GM12873 (cell line): Measurements from ENCODE around the gene ALDH1A1.

ENCODE experiments used
- TF ChIP-seq, protein P1 (sequence below): IDR thresholded peaks from 2 replicates; pipeline ENCODE4 v1.5.1; 2012; ENCODE audit warnings: low read depth, mild to moderate bottlenecking, moderate library complexity, low read length, control low read depth; ENCODE audit not compliant: insufficient read depth; ENCODE audit errors: missing control alignments

The ALDH1A1 gene

DNA sequence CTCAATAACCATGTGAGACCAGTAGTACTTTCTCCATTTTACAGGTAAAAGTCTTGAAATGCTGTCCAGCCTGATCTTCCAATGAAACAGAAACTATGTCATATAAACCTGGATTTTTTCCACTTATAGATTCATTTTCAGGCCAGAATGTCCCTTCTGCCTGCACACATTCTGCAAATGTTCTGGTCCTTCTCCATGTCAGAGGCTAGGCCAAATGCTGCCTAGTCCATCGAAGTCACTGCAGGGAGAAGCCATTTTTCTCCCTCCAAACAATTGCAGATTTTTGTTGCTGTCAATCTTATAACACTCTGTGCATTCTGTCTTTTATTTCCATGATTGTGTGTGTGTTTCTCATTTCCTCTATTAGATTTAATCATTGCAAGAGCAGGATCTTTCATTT is 59.4 kb downstream of the ALDH1A1 start:
- TF ChIP-seq, protein P1, sequence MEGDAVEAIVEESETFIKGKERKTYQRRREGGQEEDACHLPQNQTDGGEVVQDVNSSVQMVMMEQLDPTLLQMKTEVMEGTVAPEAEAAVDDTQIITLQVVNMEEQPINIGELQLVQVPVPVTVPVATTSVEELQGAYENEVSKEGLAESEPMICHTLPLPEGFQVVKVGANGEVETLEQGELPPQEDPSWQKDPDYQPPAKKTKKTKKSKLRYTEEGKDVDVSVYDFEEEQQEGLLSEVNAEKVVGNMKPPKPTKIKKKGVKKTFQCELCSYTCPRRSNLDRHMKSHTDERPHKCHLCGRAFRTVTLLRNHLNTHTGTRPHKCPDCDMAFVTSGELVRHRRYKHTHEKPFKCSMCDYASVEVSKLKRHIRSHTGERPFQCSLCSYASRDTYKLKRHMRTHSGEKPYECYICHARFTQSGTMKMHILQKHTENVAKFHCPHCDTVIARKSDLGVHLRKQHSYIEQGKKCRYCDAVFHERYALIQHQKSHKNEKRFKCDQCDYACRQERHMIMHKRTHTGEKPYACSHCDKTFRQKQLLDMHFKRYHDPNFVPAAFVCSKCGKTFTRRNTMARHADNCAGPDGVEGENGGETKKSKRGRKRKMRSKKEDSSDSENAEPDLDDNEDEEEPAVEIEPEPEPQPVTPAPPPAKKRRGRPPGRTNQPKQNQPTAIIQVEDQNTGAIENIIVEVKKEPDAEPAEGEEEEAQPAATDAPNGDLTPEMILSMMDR, result no peak

DNA sequence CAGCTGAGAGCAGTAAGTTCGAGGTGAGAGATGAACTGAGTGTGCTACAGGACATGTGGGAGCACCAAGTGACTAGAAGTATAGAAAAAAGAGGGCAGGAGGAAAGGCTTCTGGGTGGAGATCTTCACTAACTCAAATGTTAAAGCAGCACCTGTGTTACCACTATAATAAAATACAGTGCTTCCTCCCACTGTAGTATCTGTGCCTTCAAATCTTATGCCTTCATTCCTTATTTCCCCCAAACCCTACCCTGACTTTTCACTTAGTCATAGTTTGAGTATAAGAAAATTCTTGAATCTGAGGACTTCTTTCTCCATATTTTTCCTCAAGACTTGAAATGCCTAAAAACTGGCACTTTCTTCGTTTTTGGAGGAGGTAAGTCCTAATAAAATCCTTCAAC is 61.8 kb downstream of the ALDH1A1 start:
- TF ChIP-seq, protein P1, result no peak

DNA sequence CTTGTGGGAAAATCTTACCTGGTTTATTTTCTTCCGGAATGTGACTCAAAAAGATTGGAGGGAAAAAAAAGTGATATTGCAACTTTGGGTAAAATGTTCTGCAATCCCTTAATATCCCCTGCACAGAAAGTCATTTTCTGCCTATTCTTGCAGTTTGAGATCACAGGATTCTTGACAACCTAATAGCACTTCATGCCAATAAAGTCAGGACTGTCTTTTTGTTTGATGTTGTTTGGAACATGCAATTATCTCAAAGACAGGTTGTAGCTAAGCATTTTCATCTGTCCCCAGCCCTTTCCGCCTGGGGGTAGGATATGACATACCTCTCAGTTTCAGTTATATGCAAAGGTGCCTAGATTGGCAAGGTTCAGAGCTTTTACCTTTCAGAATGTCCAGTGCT is 63.9 kb downstream of the ALDH1A1 start:
- TF ChIP-seq, protein P1, result no peak

DNA sequence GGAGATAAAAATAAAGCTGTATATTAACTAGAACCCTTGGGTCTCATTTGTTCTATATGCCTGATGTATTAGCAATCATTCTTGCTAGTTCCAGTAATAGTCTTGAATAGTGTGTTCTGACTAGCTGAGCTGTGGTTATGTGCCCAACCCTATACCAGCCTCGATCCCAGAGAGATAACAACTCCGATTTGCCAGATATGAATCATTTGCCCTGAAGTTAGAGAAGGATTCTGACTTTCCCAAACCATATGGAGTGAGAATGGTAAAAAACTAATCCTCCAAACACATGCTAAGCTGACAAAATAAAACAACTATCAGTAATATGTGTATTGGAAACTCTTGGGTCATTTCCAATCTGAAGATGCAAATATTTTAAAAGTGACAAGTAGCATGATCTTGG is 64.8 kb downstream of the ALDH1A1 start:
- TF ChIP-seq, protein P1, result no peak

DNA sequence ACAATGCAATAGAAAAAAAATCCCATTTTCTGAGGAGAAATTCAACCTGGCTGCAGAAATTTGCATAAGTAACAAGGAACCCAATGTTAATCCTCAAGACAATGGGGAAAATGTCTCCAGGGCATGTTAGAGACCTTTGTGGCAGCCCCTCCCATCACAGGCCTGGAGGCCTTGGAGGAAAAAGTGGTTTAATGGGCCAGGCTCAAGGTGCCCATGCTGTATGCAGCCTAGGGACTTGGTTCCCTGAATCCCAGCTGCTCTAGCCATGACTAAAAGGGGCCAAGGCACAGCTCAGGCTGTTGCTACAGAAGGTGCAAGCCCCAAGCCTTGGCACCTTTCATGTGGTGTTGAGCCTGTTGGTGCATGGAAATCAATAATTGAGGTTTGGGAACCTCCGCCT is 66.5 kb downstream of the ALDH1A1 start:
- TF ChIP-seq, protein P1, result no peak

GRCh38 chr9:72884508-72884907 is 68.3 kb downstream of the ALDH1A1 start:
- TF ChIP-seq, protein P1, result no peak

GRCh38 chr9:72883875-72884274 is 69.0 kb downstream of the ALDH1A1 start:
- TF ChIP-seq, protein P1, result no peak
